Coronary artery (tissue), 2 donors: ENCODE data around the gene RNF212.

Source experiments
- DNase-seq: peaks from one replicate; pipeline ENCODE4 v3.0.0-alpha.2; 2017; ENCODE audit warnings: low spot score
- H3K27ac ChIP-seq, 2 donors: fragments of 200-600 bp; sonication (generic); one replicate each; pipeline ENCODE4 v1.5.1; 2016 to 2019
- H3K4me3 ChIP-seq: fragments of 200-600 bp; sonication (generic); 2 replicates; pipeline ENCODE4 v1.5.1; 2016; ENCODE audit warnings: mild to moderate bottlenecking, moderate library complexity
- TF ChIP-seq, protein P1 (sequence below): fragments of 200-600 bp; sonication (generic); IDR thresholded peaks from one replicate; pipeline ENCODE4 v1.5.1; 2019; ENCODE audit warnings: antibody characterized with exemption

The RNF212 gene

DNA sequence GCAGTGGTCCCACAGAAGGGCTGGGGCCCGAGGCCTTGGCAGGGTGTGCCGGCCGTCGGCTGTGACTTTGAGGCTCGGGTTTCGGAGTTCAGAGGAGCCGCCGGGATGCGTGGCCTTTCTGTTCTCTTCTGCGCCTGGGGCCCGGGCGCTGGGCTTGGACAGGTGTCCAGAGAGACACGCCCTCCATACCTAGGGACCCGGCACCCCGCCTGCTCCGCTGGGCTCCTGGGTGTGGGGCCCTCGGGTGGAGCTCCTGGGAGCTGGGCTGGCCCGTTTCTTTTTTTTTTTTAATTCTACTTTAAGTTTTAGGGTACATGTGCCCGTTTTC, 90.7 kb downstream of the RNF212 start:
- TF ChIP-seq, protein P1, sequence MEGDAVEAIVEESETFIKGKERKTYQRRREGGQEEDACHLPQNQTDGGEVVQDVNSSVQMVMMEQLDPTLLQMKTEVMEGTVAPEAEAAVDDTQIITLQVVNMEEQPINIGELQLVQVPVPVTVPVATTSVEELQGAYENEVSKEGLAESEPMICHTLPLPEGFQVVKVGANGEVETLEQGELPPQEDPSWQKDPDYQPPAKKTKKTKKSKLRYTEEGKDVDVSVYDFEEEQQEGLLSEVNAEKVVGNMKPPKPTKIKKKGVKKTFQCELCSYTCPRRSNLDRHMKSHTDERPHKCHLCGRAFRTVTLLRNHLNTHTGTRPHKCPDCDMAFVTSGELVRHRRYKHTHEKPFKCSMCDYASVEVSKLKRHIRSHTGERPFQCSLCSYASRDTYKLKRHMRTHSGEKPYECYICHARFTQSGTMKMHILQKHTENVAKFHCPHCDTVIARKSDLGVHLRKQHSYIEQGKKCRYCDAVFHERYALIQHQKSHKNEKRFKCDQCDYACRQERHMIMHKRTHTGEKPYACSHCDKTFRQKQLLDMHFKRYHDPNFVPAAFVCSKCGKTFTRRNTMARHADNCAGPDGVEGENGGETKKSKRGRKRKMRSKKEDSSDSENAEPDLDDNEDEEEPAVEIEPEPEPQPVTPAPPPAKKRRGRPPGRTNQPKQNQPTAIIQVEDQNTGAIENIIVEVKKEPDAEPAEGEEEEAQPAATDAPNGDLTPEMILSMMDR: no peak
- no peak overlapping the region for H3K27ac ChIP-seq
- DNase-seq: no peak
- H3K4me3 ChIP-seq: no peak overlapping the region

DNA sequence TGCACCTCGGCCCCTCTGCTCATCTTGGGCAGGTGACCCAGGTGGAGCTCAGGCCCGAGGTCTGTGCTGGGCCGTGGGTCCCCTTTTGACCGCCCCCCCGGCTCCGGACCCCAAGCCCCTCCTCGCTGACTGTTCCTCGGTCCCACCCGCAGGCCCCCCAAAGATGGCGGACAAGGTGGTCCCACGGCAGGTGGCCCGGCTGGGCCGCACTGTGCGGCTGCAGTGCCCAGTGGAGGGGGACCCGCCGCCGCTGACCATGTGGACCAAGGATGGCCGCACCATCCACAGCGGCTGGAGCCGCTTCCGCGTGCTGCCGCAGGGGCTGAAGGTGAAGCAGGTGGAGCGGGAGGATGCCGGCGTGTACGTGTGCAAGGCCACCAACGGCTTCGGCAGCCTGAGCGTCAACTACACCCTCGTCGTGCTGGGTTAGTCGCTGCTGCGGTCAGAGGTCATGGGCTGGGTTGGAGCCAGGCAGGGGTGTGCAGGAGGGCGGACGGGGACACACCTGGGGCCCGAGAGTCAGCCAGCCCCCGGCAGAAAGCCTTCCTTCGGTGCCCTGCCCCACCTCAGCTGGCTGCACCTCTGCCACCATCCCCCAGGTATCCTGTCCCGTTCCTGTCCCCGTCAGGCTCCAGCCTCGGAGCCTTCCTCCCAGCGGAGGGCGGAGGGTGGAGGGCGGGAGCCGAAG, 91.2 kb downstream of the RNF212 start:
- TF ChIP-seq, protein P1: no peak
- no peak for DNase-seq
- Histone ChIP-seq H3K27ac (no peak overlapping the region), H3K4me3 (no peak overlapping the region)
